ENCODE measurements around the gene ABCB11. TPM values are rescaled to one million over a fixed set of nuclear protein-coding genes. Genes with fewer than 3 reads are reported as not detected.

The ABCB11 gene
- total and polyA plus RNA-seq, 10 of the 15 experiments (the other 5 are each of a cell fraction or from before 2014, with no cell fraction given), result not detected

DNA sequence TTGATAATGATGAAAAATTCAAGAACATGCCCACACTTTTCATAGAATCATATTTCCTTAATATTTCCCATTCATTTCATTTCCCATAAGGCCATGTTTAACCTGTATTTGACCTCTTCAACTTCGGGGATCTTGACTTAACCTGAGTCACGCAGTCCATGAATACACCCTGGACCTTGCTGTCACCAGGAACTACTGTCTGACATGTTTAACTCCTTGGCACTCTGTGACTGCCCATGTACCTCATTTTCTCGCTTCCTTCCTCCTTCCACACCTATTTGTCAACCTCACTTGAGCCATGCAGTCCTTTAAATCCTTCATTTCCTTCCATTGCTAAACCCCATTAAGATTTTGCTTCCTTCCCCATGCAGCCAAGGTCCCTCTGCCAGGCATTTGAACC is 16.3 kb downstream of the ABCB11 start (continued):
- TF ChIP-seq, protein P1, sequence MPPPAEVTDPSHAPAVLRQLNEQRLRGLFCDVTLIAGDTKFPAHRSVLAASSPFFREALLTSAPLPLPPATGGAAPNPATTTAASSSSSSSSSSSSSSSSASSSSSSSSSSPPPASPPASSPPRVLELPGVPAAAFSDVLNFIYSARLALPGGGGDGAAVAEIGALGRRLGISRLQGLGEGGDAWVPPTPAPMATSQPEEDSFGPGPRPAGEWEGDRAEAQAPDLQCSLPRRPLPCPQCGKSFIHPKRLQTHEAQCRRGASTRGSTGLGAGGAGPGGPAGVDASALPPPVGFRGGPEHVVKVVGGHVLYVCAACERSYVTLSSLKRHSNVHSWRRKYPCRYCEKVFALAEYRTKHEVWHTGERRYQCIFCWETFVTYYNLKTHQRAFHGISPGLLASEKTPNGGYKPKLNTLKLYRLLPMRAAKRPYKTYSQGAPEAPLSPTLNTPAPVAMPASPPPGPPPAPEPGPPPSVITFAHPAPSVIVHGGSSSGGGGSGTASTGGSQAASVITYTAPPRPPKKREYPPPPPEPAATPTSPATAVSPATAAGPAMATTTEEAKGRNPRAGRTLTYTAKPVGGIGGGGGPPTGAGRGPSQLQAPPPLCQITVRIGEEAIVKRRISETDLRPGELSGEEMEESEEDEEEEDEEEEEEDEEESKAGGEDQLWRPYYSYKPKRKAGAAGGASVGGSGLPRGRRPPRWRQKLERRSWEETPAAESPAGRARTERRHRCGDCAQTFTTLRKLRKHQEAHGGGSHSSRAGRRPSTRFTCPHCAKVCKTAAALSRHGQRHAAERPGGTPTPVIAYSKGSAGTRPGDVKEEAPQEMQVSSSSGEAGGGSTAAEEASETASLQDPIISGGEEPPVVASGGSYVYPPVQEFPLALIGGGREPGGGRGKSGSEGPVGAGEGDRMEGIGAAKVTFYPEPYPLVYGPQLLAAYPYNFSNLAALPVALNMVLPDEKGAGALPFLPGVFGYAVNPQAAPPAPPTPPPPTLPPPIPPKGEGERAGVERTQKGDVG (CRISPR knock-in tag; IDR thresholded peaks at IDR 0.05), result no peak
- no peak for TF ChIP-seq NR2C2 (IDR thresholded peaks at IDR 0.05; ENCODE audit: borderline replicate concordance, control insufficient read depth, insufficient read length, low read depth)
- TF ChIP-seq, protein P2, sequence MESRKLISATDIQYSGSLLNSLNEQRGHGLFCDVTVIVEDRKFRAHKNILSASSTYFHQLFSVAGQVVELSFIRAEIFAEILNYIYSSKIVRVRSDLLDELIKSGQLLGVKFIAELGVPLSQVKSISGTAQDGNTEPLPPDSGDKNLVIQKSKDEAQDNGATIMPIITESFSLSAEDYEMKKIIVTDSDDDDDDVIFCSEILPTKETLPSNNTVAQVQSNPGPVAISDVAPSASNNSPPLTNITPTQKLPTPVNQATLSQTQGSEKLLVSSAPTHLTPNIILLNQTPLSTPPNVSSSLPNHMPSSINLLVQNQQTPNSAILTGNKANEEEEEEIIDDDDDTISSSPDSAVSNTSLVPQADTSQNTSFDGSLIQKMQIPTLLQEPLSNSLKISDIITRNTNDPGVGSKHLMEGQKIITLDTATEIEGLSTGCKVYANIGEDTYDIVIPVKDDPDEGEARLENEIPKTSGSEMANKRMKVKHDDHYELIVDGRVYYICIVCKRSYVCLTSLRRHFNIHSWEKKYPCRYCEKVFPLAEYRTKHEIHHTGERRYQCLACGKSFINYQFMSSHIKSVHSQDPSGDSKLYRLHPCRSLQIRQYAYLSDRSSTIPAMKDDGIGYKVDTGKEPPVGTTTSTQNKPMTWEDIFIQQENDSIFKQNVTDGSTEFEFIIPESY (IDR thresholded peaks at IDR 0.05), result no peak
- no peak for TF ChIP-seq NFYB (IDR thresholded peaks at IDR 0.05; ENCODE audit: insufficient read depth, low read depth, low read length)
- TF ChIP-seq YBX1 (IDR thresholded peaks at IDR 0.05), result no peak

DNA sequence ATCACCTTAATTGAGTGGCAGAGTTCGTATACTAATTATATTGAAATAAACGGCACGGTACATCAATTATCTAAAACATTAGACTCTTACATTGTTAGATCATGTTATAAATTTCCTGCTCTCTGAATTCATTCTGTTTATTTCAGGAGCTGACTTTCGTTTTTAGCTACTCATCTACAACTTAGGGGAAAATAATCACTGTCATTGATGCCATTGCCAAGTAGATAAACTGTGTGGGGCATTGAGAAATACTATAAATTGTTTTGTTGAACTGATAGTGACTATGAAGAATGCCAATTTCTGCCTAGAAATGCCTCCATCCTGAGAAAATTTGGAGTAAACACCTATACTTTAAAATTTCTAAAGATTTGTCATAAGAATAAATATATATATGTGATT is 17.5 kb downstream of the ABCB11 start:
- Histone ChIP-seq H3K9ac (ENCODE audit: control insufficient read depth, insufficient read depth, low read length) (no peak overlapping the region), H3K4me2 (ENCODE audit: control insufficient read depth, insufficient read depth) (no peak overlapping the region), H3K4me3 (no peak overlapping the region), H2AFZ (ENCODE audit: control insufficient read depth, low read depth, low read length) (no peak overlapping the region), H3K4me1 (ENCODE audit: control insufficient read depth, insufficient read depth, low read length) (no peaks in the 10 kb centered on the region), H3K27me3 (replicated peaks in 1 of 2; ENCODE audit: control insufficient read depth in 2 of 2, insufficient read depth in 2 of 2, low read length in 1 of 2) (no peaks in the 10 kb centered on the region), H3K27ac (ENCODE audit: control insufficient read depth, insufficient read depth) (no peak overlapping the region), H3K36me3 (ENCODE audit: control insufficient read depth in 2 of 2, insufficient read depth in 2 of 2, low read length in 1 of 2) (no peaks in the 10 kb centered on the region), H3K79me2 (ENCODE audit: control insufficient read depth, insufficient read depth, low read length) (no peaks in the 10 kb centered on the region), H4K20me1 (ENCODE audit: control insufficient read depth, insufficient read depth) (no peaks in the 10 kb centered on the region), H3K9me3 (replicated peaks; ENCODE audit: control insufficient read depth, insufficient read depth, low read length) (no peaks in the 10 kb centered on the region)
- BruUV-seq (replicated peaks), result no TSS peak
- 51% methylated on average over 4 of the region's 4 CpGs for WGBS (ENCODE audit: insufficient coverage, insufficient replicate concordance, low lambda C conversion rate, missing lambda C conversion rate)
- ChIA-PET SMC1A (ENCODE audit: uncharacterized antibody, unreplicated experiment) (no interaction called here), POLR2A (no interaction called here), RAD21 (ENCODE audit: unreplicated experiment) (no interaction called here), CTCF (no interaction called here)
- no peak for ATAC-seq
- DNase-seq (ENCODE audit: low read depth, low spot score), result no peak
- peak; percentile 44 for FAIRE-seq
- in situ Hi-C loops (cut with MboI), result no loop called here
- intact Hi-C loops (cut with micrococcal nuclease; ENCODE audit: unreplicated experiment), result no loop called here
- TF ChIP-seq ETV6 (conservative IDR thresholded peaks at IDR 0.05 in 1 of 2, IDR thresholded peaks at IDR 0.05 in 1 of 2; ENCODE audit: borderline replicate concordance in 1 of 2, low read depth in 1 of 2), result no peak
- no peak for TF ChIP-seq SMAD1 (IDR thresholded peaks at IDR 0.05; ENCODE audit: low read depth, partially characterized antibody)
- no peak for TF ChIP-seq IKZF1 (conservative IDR thresholded peaks at IDR 0.05)
- TF ChIP-seq KLF5 (IDR thresholded peaks at IDR 0.05; ENCODE audit: partially characterized antibody), result no peak
- TF ChIP-seq, protein P3, sequence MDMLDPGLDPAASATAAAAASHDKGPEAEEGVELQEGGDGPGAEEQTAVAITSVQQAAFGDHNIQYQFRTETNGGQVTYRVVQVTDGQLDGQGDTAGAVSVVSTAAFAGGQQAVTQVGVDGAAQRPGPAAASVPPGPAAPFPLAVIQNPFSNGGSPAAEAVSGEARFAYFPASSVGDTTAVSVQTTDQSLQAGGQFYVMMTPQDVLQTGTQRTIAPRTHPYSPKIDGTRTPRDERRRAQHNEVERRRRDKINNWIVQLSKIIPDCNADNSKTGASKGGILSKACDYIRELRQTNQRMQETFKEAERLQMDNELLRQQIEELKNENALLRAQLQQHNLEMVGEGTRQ (IDR thresholded peaks at IDR 0.05; ENCODE audit: borderline replicate concordance, low read depth, low read length), result no peak
- TF ChIP-seq ASH2L (IDR thresholded peaks at IDR 0.05; ENCODE audit: borderline replicate concordance, low read depth), result no peak

Data from GM12878 (cell line).